HG02678 (cell line): Measurements from ENCODE around the gene ATP6V1G1.
"Not testable (repeated sequence)": the region's sequence is repeated elsewhere in the genome, so short reads cannot be mapped to it uniquely, and the experiment has no call there.

Source experiments
- ATAC-seq: cut with Tn5 transposase; IDR thresholded peaks from one replicate; pipeline ENCODE4 v1.9.1; 2021; ENCODE audit warnings: mild to moderate bottlenecking, moderate library complexity; ENCODE audit not compliant: unreplicated experiment

The ATP6V1G1 gene

DNA sequence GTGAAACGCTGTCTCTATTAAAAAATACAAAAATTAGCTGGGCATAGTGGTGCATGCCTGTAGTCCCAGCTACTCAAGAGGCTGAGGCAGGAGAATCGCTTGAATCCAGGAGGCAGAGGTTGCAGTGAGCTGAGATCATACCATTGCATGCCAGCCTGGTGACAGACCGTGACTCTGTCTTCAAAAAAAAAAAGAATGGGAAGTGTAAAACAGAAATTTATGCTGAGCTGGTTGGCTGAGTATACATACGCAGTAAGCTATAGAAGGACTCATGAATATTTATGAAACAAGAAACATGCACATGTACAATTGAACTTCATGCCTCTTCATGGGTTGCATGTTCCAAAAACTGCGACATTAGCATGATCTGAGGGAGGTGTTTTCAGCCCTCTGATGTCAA, 10.8 kb upstream of the ATP6V1G1 start:
- ATAC-seq = not testable (repeated sequence)

DNA sequence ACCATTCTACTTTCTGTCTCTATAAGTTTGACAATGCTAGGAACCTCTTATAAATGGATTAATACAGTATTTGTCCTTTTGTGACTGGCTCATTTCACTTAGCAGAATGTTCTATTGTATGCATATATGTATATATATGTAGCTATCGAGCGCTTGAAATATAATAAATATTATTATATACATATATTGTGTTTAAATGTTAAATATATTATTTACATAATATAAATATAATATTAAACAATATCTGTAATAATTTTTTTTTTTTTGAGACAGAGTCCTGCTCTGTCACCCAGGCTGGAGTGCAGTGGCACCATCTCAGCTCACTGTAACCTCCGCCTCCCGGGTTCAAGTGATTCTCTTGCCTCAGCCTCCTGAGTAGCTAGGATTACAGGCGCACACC, 9.4 kb upstream of the ATP6V1G1 start:
- not testable (repeated sequence) for ATAC-seq

DNA sequence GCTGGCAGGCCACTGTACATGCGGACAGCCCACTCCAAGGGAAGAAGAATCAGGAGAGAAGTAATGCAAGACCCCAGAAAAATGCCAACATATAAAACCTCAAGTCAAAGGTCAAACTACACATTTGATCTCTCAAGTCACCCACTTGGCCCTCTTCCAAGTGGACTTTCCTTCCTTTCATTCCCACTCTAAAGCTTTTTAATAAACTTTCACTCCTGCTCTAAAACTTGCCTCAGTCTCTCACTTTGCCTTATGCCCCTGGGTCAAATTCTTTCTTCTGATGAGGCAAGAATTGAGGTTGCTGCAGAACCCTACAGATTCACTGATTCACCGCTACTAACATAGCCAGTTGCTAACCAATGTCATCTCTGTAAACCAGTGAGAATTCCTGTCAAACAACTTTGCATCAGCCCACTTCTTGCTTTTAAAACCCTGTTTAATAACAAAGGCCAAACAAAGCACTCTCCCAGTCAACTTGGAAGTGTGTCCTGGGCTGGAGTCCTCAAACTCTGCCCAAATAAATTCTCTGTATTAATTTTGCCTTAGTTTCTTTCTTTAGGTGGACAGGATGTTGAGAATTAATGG, 6.9 kb upstream of the ATP6V1G1 start:
- no peak for ATAC-seq

DNA sequence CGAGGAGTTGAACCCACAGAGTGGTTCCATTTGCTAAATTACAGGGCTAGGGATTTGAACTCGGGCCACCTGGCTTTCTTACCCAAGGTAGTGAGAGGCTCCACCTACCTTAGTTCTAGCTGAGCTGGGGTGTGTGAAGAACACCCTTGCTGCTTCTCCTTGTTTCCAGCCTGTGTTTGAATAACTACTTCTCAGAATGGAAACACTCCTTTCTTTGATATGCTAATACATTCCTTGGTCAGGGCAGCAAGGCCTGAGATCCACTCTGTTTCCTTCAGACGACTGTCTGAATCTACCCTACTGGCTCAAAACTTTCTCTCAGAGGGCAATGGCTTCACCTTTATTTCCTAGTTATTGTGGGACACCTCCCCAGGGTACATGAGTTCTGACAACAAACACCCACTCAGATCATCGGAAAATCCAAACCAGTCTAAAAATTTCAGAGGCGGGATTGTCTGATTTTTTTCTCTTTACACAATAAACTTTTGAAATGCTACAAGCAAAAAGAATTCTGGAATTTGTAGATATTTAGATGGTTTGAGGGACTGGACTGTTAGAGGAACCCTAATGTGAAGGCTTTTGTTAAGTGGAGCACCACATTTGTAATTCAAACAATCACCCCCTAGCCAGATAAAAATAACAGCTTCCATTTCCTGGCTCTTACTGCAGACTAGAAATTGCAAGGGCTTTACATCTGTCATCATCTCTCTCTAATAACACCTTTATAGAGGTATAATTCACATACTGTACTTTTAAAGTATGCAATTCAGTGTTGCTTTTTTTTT, 4.0 kb upstream of the ATP6V1G1 start:
- no peak for ATAC-seq

GRCh38 chr9:114588210-114588609, 641 bp downstream of the ATP6V1G1 start:
- no peak for ATAC-seq

DNA sequence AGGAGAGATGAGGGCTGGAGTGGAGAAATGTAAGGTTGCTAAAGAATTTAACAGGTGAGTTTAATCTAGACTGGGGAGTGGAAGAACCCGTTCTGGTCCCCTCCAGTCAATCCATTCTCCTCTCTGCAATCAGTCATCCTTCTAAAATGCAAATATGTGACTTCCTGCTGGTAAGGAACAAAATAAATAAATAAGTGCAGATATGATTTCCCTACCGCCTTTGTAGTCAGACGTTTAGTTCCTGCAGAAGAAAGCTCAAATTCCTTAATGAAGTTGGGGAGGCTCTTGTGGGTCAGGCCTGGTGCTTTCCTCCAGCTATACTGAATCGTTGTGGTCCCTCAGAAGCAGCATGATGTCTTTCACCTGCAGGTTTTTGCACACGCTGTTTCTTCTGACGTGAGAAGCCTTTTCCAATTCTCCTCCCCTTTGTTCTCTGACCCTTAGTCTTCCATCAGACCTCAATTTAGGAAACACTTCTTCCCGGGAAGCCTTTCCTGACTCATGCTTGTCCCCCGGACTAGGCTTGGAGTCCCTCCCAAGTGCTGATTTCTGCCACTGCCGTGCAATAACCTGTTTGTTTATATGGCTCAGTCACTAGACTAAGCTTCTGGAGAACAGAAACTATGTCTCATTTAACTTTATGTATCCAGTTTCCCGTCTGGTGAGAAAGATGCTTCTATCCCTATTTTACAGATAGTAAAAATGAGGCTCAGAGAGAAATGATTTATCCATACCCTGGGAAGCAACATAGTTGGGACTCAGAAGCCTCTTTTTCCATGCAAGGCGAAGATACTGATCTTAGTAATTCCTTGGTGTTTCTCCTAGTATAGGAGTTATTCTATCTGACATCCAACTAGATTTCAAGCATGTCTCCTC, 1.3 kb downstream of the ATP6V1G1 start:
- ATAC-seq = no peak

- no peak for ATAC-seq
Measured at GRCh38 chr9:114590328-114590727, 2.8 kb downstream of the ATP6V1G1 start.

DNA sequence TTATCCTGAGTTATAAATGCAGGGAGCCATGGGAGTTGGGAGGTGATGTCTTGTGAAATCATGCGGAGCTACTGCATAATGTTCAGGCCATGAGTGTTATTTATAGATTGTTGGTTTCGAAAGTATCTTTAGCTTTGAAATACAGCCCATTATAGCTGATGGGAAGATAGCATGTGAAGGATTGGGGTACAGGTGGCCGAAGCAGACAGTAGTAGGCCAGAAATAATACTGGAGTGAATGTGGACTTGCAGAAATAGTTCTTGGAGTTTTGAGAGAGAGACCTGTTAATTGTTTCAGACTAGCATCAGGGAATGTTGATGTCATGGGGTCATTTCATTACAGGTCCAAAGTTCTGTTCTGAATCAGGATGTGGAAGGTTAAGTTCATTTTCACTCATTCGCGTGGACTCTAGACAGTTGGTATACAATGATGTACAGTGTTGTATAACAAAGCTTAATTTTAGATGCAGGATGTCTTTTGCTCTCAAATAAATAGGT, 3.8 kb downstream of the ATP6V1G1 start:
- ATAC-seq = no peak

DNA sequence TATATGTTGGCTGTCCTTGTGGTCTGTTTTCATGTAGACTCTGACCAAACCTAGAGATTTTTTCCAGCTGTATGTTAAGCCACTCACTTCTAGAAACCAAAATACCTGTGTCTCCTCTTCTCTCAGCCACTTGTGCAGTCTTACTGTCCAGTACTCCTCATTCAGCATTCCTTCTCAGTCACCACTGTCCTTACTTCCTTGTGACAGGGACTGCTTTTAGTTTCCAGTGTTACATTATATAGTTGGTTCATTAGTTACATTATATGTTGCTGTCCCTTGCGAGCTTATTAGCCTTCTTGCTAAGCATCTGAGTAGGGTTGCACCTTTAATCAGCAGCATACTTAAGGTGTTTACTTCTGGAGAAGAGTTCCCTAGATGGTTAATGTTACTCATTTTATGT, 4.3 kb downstream of the ATP6V1G1 start:
- no peak for ATAC-seq

DNA sequence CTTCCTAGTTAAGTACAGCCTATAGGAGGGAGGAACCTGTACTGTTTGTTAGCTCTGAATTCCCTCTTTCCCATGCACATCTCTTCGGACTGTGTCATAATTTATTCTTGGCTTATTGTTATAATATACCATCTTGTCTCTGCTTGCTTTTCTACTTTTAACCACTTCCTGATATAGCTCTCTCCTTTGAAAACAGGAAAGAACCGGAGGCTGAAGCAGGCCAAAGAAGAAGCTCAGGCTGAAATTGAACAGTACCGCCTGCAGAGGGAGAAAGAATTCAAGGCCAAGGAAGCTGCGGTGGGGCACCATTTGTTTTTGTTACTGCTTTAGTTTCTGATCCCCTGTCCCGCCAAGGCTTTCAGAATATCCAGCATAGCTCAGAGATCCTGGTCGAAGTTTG, 4.8 kb downstream of the ATP6V1G1 start:
- ATAC-seq = no peak

GRCh38 chr9:114594136-114594535, 6.6 kb downstream of the ATP6V1G1 start:
- no peak for ATAC-seq

- not testable (repeated sequence) for ATAC-seq
Measured at GRCh38 chr9:114600502-114601248, 13.1 kb downstream of the ATP6V1G1 start.

DNA sequence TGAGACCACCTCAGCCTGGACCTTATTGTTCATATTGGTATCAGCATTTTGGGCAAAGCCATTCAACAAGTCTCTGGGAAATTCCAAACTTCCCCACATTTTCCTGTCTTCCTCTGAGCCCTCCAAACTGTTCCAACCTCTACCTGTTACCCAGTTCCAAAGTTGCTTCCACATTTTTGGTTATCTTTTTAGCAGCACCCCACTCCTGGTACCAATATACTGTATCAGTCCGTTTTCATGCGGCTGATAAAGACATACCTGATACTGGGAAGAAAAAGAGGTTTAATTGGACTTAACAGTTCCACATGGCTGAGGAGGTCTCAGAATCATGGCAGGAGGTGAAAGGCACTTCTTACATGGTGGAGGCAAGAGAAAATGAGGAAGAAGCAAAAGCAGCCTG, 14.2 kb downstream of the ATP6V1G1 start:
- not testable (repeated sequence) for ATAC-seq

- no peak for ATAC-seq
Measured at GRCh38 chr9:114602620-114603019, 15.1 kb downstream of the ATP6V1G1 start.

DNA sequence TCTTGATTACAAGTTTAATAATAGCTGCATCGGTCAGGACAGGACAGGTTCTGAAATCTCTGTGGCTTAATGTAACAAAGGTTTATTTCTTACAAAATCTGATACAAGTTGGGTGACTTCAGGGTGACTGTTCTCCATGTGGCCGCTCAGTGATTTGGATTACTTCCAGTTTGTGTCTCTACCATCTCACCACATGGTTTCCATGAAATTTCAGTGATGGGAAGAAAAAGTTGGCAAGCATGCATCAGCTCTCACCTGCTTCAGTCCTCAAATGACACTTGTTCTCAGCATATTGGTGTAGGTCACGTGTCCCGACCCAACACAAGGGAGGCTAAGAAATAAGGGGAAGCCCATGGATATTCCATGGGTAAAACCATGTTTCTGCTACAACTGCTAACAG, 15.7 kb downstream of the ATP6V1G1 start:
- ATAC-seq = no peak

DNA sequence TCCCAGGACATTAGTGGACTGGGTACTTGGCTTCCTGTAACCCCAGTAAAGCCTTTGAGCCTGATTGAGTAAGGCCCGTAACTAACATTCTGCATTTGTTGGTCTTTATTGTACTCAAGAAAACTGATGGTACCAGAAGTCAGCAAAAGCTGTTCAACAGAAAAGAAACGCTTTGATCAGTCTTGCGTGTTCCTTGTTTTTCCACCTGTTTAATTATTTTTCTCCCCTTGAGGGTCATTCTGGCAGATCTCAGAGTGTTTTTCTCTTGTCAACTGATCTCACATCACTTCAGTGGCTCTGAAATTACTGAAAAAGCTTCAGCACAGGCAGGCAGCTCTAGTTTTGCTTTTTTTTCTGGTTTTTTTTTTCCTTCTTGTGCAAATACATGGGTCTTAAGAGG, 17.4 kb downstream of the ATP6V1G1 start:
- no peak for ATAC-seq

- no peak for ATAC-seq
Measured at GRCh38 chr9:114606068-114606467, 18.5 kb downstream of the ATP6V1G1 start.

GRCh38 chr9:114606597-114607207, 19.1 kb downstream of the ATP6V1G1 start:
- ATAC-seq = no peak

GRCh38 chr9:114607671-114608524, 20.3 kb downstream of the ATP6V1G1 start:
- ATAC-seq = peak; percentile 41

DNA sequence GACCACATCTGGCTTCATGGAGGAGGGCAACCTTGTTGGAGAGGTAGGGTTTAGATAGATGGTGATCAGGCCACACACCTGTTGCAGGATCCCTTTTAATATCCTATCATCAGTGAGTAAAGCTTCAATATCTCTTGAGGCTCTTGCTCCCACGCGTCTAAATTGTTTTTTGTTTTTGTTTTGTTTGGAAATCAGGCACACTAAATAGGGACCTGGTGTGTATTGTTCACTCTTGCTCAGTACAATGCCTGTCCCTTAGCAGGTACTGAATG, 20.9 kb downstream of the ATP6V1G1 start:
- ATAC-seq = no peak
